H9 (cell line): Measurements from ENCODE around the gene CAPNS1. TPM values are rescaled to one million over a fixed set of nuclear protein-coding genes. Genes with fewer than 3 reads are reported as not detected.

Experiments used
- DNase-seq: peaks from one replicate; pipeline ENCODE4 v3.0.0-alpha.2; 2017
- H2AFZ ChIP-seq: one replicate; pipeline ENCODE4 v1.6.1; 2013; ENCODE audit warnings: mild to moderate bottlenecking, low read length, control low read depth, moderate library complexity
- H2AK5ac ChIP-seq: 2 replicates; pipeline ENCODE4 v1.6.1; 2013; ENCODE audit warnings: low read length, control low read depth, mixed read lengths; ENCODE audit not compliant: insufficient read length
- H2BK120ac ChIP-seq: one replicate; pipeline ENCODE4 v1.6.1; 2013; ENCODE audit warnings: low read depth, mild to moderate bottlenecking, low read length, control low read depth, inconsistent platforms; ENCODE audit not compliant: poor library complexity, severe bottlenecking
- H2BK12ac ChIP-seq: 2 replicates; pipeline ENCODE4 v1.6.1; 2013; ENCODE audit warnings: low read length, control low read depth, mixed read lengths, low read depth; ENCODE audit not compliant: insufficient read length
- H2BK15ac ChIP-seq: 2 replicates; pipeline ENCODE4 v1.6.1; 2013; ENCODE audit warnings: low read depth, low read length, control low read depth
- H2BK20ac ChIP-seq: one replicate; pipeline ENCODE4 v1.6.1; 2013; ENCODE audit warnings: low read depth, mild to moderate bottlenecking, low read length, control low read depth, inconsistent platforms; ENCODE audit not compliant: poor library complexity, severe bottlenecking
- H2BK5ac ChIP-seq: 2 replicates; pipeline ENCODE4 v1.6.1; 2013; ENCODE audit warnings: low read length, control low read depth, mixed read lengths; ENCODE audit not compliant: insufficient read length
- H3K14ac ChIP-seq: 2 replicates; pipeline ENCODE4 v1.6.1; 2013; ENCODE audit warnings: low read length, control low read depth; ENCODE audit not compliant: insufficient read depth
- H3K18ac ChIP-seq: 2 replicates; pipeline ENCODE4 v1.6.1; 2013; ENCODE audit warnings: low read depth, mild to moderate bottlenecking, mixed read lengths, low read length, control low read depth; ENCODE audit not compliant: insufficient read length
- H3K23ac ChIP-seq: 2 replicates; pipeline ENCODE4 v1.6.1; 2013; ENCODE audit warnings: low read length, control low read depth, mixed read lengths, low read depth; ENCODE audit not compliant: insufficient read length
- H3K23me2 ChIP-seq: 2 replicates; pipeline ENCODE4 v1.6.1; 2013; ENCODE audit warnings: low read depth, mild to moderate bottlenecking, mixed read lengths, low read length, control low read depth; ENCODE audit not compliant: insufficient read length, poor library complexity, severe bottlenecking
- H3K27ac ChIP-seq: 2 replicates; pipeline ENCODE4 v1.5.1; 2013; ENCODE audit warnings: low read length, control low read depth, mixed read lengths, low read depth; ENCODE audit not compliant: insufficient read length
- H3K27me3 ChIP-seq: 2 replicates; pipeline ENCODE4 v1.6.1; 2013; ENCODE audit warnings: low read length, control low read depth, inconsistent platforms; ENCODE audit not compliant: insufficient read depth
- H3K4ac ChIP-seq: 2 replicates; pipeline ENCODE4 v1.6.1; 2013; ENCODE audit warnings: low read depth, mild to moderate bottlenecking, control low read depth, inconsistent platforms, low read length, moderate library complexity
- H3K4me1 ChIP-seq: 2 replicates; pipeline ENCODE4 v1.6.1; 2013; ENCODE audit warnings: low read length, control low read depth, inconsistent platforms; ENCODE audit not compliant: insufficient read depth
- H3K4me2 ChIP-seq: 2 replicates; pipeline ENCODE4 v1.6.1; 2013; ENCODE audit warnings: low read length, control low read depth, mixed read lengths; ENCODE audit not compliant: insufficient read length, insufficient read depth
- H3K56ac ChIP-seq: 2 replicates; pipeline ENCODE4 v1.6.1; 2013; ENCODE audit warnings: low read depth, mild to moderate bottlenecking, mixed read lengths, low read length, control low read depth; ENCODE audit not compliant: insufficient read length
- H3K79me1 ChIP-seq: 2 replicates; pipeline ENCODE4 v1.6.1; 2013; ENCODE audit warnings: low read depth, mild to moderate bottlenecking, moderate library complexity, low read length, control low read depth, inconsistent platforms; ENCODE audit not compliant: insufficient read depth, poor library complexity, severe bottlenecking
- H3K79me2 ChIP-seq: 2 replicates; pipeline ENCODE4 v1.6.1; 2013; ENCODE audit warnings: low read length, control low read depth, inconsistent platforms; ENCODE audit not compliant: insufficient read depth
- H3K9ac ChIP-seq: 2 replicates; pipeline ENCODE4 v1.6.1; 2013; ENCODE audit warnings: low read length, control low read depth, mixed read lengths; ENCODE audit not compliant: insufficient read length; ENCODE audit errors: extremely low read depth
- H3K9me3 ChIP-seq: one replicate; pipeline ENCODE4 v1.6.1; 2013; ENCODE audit warnings: low read depth, low read length, inconsistent platforms; ENCODE audit not compliant: control insufficient read depth
- H3T11ph ChIP-seq: one replicate; pipeline ENCODE4 v1.6.1; 2013; ENCODE audit warnings: mild to moderate bottlenecking, low read length, control low read depth, inconsistent platforms
- H4K20me1 ChIP-seq: one replicate; pipeline ENCODE4 v1.6.1; 2013; ENCODE audit not compliant: control insufficient read depth, insufficient read length, insufficient read depth
- H4K5ac ChIP-seq: 2 replicates; pipeline ENCODE4 v1.6.1; 2013; ENCODE audit warnings: low read depth, mild to moderate bottlenecking, mixed read lengths, low read length, control low read depth; ENCODE audit not compliant: insufficient read length
- H4K8ac ChIP-seq: replicated peaks from 2 replicates; pipeline ENCODE4 v1.6.1; 2013; ENCODE audit warnings: low read length, control low read depth, mixed read lengths, low read depth; ENCODE audit not compliant: insufficient read length
- H4K91ac ChIP-seq: 2 replicates; pipeline ENCODE4 v1.6.1; 2013; ENCODE audit warnings: low read depth, mild to moderate bottlenecking, moderate library complexity, mixed read lengths, low read length, control low read depth; ENCODE audit not compliant: insufficient read length
- H3K27ac Mint-ChIP-seq, 3 experiments: 2 replicates in 2 of 3; 3 replicates in 1 of 3; pipeline ENCODE4 v1.8.0; 2020 to 2021; ENCODE audit warnings: mixed read lengths in 3 of 3, mild to moderate bottlenecking in 1 of 3, moderate library complexity in 1 of 3
- H3K27me3 Mint-ChIP-seq: 2 replicates; pipeline ENCODE4 v1.8.0; 2021; ENCODE audit warnings: low read depth, mild to moderate bottlenecking, moderate library complexity, mixed read lengths
- H3K36me3 Mint-ChIP-seq, 3 experiments: 2 replicates in 2 of 3; 3 replicates in 1 of 3; pipeline ENCODE4 v1.8.0; 2020 to 2021; ENCODE audit warnings: low read depth in 3 of 3, mixed read lengths in 3 of 3; ENCODE audit not compliant: insufficient read depth in 1 of 3
- H3K4me1 Mint-ChIP-seq, 2 experiments: 2 replicates each; pipeline ENCODE4 v1.8.0; 2020; ENCODE audit warnings: mixed read lengths in 2 of 2
- H3K4me3 Mint-ChIP-seq, 2 experiments: 2 replicates in 1 of 2; 3 replicates in 1 of 2; pipeline ENCODE4 v1.8.0; 2020 to 2021; ENCODE audit warnings: mild to moderate bottlenecking in 2 of 2, mixed read lengths in 2 of 2, moderate library complexity in 1 of 2
- H3K9me3 Mint-ChIP-seq, 2 experiments: 2 replicates in 1 of 2; 3 replicates in 1 of 2; pipeline ENCODE4 v1.8.0; 2020; ENCODE audit warnings: mild to moderate bottlenecking in 2 of 2, mixed read lengths in 2 of 2, moderate library complexity in 1 of 2
- WGBS: extraction: QIAGEN DNeasy Blood & Tissue Kit; methylation state at CpG from one replicate; pipeline ENCODE4 v1.1.7; 2013; ENCODE audit warnings: missing lambda C conversion rate, low lambda C conversion rate, mixed read lengths; ENCODE audit not compliant: insufficient read length; ENCODE audit errors: extremely low coverage; 5-methylcytosine and 5-hydroxymethylcytosine counted together
- total RNA-seq: library from RNA; stranded (reverse); gene quantifications from 2 replicates; pipeline ENCODE4 v1.2.1, GENCODE V29; 2021
- TF ChIP-seq, protein P1 (sequence below): fragments of 200-600 bp; sonication (generic); conservative IDR thresholded peaks from 3 replicates; pipeline ENCODE4 v1.8.0; 2021; ENCODE audit warnings: antibody characterized with exemption, mild to moderate bottlenecking

CAPNS1 gene
- total RNA-seq, 1 experiment from 2014 or later: 399 TPM

- H4K91ac ChIP-seq: no peak overlapping the region
- H3K27ac Mint-ChIP-seq: peak overlapping the region; percentile 25 to 90 (median 67); a peak in 5 of 7 replicates
- no peak for DNase-seq
- H3K27ac ChIP-seq: no peak overlapping the region
- H2BK120ac ChIP-seq: no peak overlapping the region
- H3K4me2 ChIP-seq: no peak overlapping the region
- no peak overlapping the region for H3K56ac ChIP-seq
- peaks cover 2% of the 10 kb centered on the region; the same call in 1 of the 2 replicates for H3K27me3 Mint-ChIP-seq
- H3K4me3 Mint-ChIP-seq: peak overlapping the region in 1 of 2 experiments; percentile 60; a peak in 1 of 5 replicates
- no peaks in the 10 kb centered on the region for H3K79me1 ChIP-seq
- no peak overlapping the region for H3K18ac ChIP-seq
- no peaks in the 10 kb centered on the region for H3K27me3 ChIP-seq
- no peak overlapping the region for H2BK5ac ChIP-seq
- no peaks in the 10 kb centered on the region for H3K9me3 ChIP-seq
- no peak overlapping the region for H2BK12ac ChIP-seq
- no peak overlapping the region for H3T11ph ChIP-seq
- no peaks in the 10 kb centered on the region for H3K79me2 ChIP-seq
- no peak overlapping the region for H3K4ac ChIP-seq
- no peak overlapping the region for H2AFZ ChIP-seq
- no peak overlapping the region for H4K8ac ChIP-seq
- no CpG with 5 or more reads among the region's 12 CpGs for WGBS
- H3K23ac ChIP-seq: no peak overlapping the region
- no peak overlapping the region for H3K9ac ChIP-seq
- TF ChIP-seq, protein P1, sequence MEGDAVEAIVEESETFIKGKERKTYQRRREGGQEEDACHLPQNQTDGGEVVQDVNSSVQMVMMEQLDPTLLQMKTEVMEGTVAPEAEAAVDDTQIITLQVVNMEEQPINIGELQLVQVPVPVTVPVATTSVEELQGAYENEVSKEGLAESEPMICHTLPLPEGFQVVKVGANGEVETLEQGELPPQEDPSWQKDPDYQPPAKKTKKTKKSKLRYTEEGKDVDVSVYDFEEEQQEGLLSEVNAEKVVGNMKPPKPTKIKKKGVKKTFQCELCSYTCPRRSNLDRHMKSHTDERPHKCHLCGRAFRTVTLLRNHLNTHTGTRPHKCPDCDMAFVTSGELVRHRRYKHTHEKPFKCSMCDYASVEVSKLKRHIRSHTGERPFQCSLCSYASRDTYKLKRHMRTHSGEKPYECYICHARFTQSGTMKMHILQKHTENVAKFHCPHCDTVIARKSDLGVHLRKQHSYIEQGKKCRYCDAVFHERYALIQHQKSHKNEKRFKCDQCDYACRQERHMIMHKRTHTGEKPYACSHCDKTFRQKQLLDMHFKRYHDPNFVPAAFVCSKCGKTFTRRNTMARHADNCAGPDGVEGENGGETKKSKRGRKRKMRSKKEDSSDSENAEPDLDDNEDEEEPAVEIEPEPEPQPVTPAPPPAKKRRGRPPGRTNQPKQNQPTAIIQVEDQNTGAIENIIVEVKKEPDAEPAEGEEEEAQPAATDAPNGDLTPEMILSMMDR: no peak
- H2BK20ac ChIP-seq: no peak overlapping the region
- peaks cover 15 to 19% of the 10 kb centered on the region in 2 experiments for H3K4me1 Mint-ChIP-seq
- H2BK15ac ChIP-seq: no peak overlapping the region
- H4K20me1 ChIP-seq: no peaks in the 10 kb centered on the region
- no peak overlapping the region for H3K14ac ChIP-seq
- H3K9me3 Mint-ChIP-seq: no peaks in the 10 kb centered on the region; a peak in 2 of 5 replicates
- peaks cover 4 to 12% (median 9%) of the 10 kb centered on the region in 3 experiments; a peak in 6 of 7 replicates for H3K36me3 Mint-ChIP-seq
- peaks cover 4% of the 10 kb centered on the region for H3K23me2 ChIP-seq
- H3K4me1 ChIP-seq: no peaks in the 10 kb centered on the region
- H2AK5ac ChIP-seq: no peak overlapping the region
- no peak overlapping the region for H4K5ac ChIP-seq
These were observed 2.7 kb upstream of the CAPNS1 start for GRCh38 chr19:36136964-36137686.
